NCI-H524 (cell line): ENCODE measurements around the gene KLHL4.
"Not testable (repeated sequence)": the region's sequence is repeated elsewhere in the genome, so short reads cannot be mapped to it uniquely, and the experiment has no call there.

Experiments used
- DNase-seq, 2 experiments: peaks; one replicate each; lab custom pipeline; 2025; lab: John Stamatoyannopoulos, UW

Gene KLHL4

GRCh38 chrX:87664381-87664780 is 146.8 kb downstream of the KLHL4 start:
- peak in 1 of 2 experiments; percentile 57 for DNase-seq

- no peak for DNase-seq
Observed at GRCh38 chrX:87679849-87680248, 162.2 kb downstream of the KLHL4 start.

GRCh38 chrX:87687703-87688102 is 170.1 kb downstream of the KLHL4 start:
- no peak for DNase-seq

GRCh38 chrX:87688113-87688748 is 170.6 kb downstream of the KLHL4 start:
- not testable (repeated sequence) for DNase-seq

- DNase-seq = not testable (repeated sequence)
Observed at GRCh38 chrX:87689218-87689617, 171.6 kb downstream of the KLHL4 start.

- no peak for DNase-seq
Observed at GRCh38 chrX:87693204-87693603, 175.6 kb downstream of the KLHL4 start.

GRCh38 chrX:87697409-87697808 is 179.8 kb downstream of the KLHL4 start:
- DNase-seq = no peak

- no peak for DNase-seq
Observed at GRCh38 chrX:87702795-87703194, 185.2 kb downstream of the KLHL4 start.

GRCh38 chrX:87703469-87703868 is 185.9 kb downstream of the KLHL4 start:
- not testable (repeated sequence) for DNase-seq

- DNase-seq = no peak
Observed at GRCh38 chrX:87706134-87706533, 188.5 kb downstream of the KLHL4 start.

- DNase-seq = no peak
Observed at GRCh38 chrX:87710580-87710979, 193.0 kb downstream of the KLHL4 start.
